K562 (cell line): Measurements from ENCODE around the gene NT5DC2. TPM values are rescaled to one million over a fixed set of nuclear protein-coding genes. Genes with fewer than 3 reads are reported as not detected.
A peak's percentile ranks its signal among the peaks of the same experiment; 100 is the strongest.

Experiments
- ATAC-seq: fragments of 200-7000 bp; cut with Tn5 transposase; 3 replicates; pipeline ENCODE4 v1.9.1; 2020; ENCODE audit warnings: moderate library complexity
- BruUV-seq: library from RNA; stranded (reverse); fragments of 400-500 nt; replicated peaks from 2 replicates; lab custom pipeline; 2021; lab: Mats Ljungman, UMichigan
- CTCF ChIA-PET: fragments of 300-600 bp; formaldehyde crosslinking; extraction: SDS; loops from one replicate; lab custom pipeline; 2021; ENCODE audit warnings: low intra/inter-chr PET ratio; lab: Yijun Ruan, JAX
- POLR2A ChIA-PET: fragments of 300-600, 350-650 bp; sonication (Branson Sonifier 250); formaldehyde crosslinking; extraction: SDS; loops from one replicate; lab custom pipeline; 2021; ENCODE audit warnings: antibody characterized with exemption, inconsistent platforms; lab: Yijun Ruan, JAX
- DNase-seq, 4 experiments: peaks; one replicate each; pipeline versions ENCODE4 v3.0.0 to v3.0.0-alpha.2; 2011 to 2018; ENCODE audit warnings: low spot score in 3 of 4, mixed read lengths in 3 of 4; ENCODE audit errors: extremely low read depth in 1 of 4
- FAIRE-seq: peaks from 2 replicates; lab custom pipeline; 2011; peaks lifted over from hg19 to GRCh38; lab: Jason Lieb, UNC
- H2AFZ ChIP-seq: 2 replicates; pipeline ENCODE4 v1.6.0; 2011; ENCODE audit warnings: low read depth, low read length, control low read depth, inconsistent platforms
- H3K27ac ChIP-seq: fragments of 200-600 bp; 3 replicates; pipeline ENCODE4 v1.8.0; 2011; ENCODE audit warnings: low read depth, mild to moderate bottlenecking, control low read depth, inconsistent platforms, low read length, moderate library complexity, mixed read lengths; ENCODE audit errors: extremely low read depth
- H3K27me3 ChIP-seq, 2 experiments: fragments of 300-600 bp in 1 of 2; 2 replicates in 1 of 2; 3 replicates in 1 of 2; pipeline versions ENCODE4 v1.6.0 to v1.8.0; 2011; ENCODE audit warnings: inconsistent platforms in 2 of 2, low read length in 2 of 2, mild to moderate bottlenecking in 1 of 2, mixed read lengths in 1 of 2, moderate library complexity in 1 of 2; ENCODE audit not compliant: control insufficient read depth in 2 of 2, insufficient read depth in 2 of 2
- H3K36me3 ChIP-seq: fragments of 300-600 bp; 3 replicates; pipeline ENCODE4 v1.8.0; 2011; ENCODE audit warnings: mild to moderate bottlenecking, low read length, inconsistent platforms; ENCODE audit not compliant: control insufficient read depth, insufficient read depth
- H3K4me1 ChIP-seq, 2 experiments: fragments of 200-600 bp in 1 of 2; replicated peaks in 1 of 2; 2 replicates in 1 of 2; 3 replicates in 1 of 2; pipeline versions ENCODE4 v1.5.1 to v1.8.0; 2011; ENCODE audit warnings: inconsistent platforms in 2 of 2, low read length in 2 of 2, mild to moderate bottlenecking in 1 of 2, mixed read lengths in 1 of 2, moderate library complexity in 1 of 2; ENCODE audit not compliant: control insufficient read depth in 2 of 2, insufficient read depth in 2 of 2
- H3K4me2 ChIP-seq: 2 replicates; pipeline ENCODE4 v1.6.1; 2011; ENCODE audit warnings: low read length, control low read depth, inconsistent platforms, mixed read lengths; ENCODE audit not compliant: insufficient read depth
- H3K4me3 ChIP-seq: fragments of 200-600 bp; sonication (generic), shearing (Covaris generic); 2 replicates; pipeline ENCODE4 v1.5.1; 2016; ENCODE audit warnings: control low read depth, inconsistent platforms
- H3K79me2 ChIP-seq: fragments of 200-600 bp; 3 replicates; pipeline ENCODE4 v1.8.0; 2011; ENCODE audit warnings: low read length, inconsistent platforms; ENCODE audit not compliant: control insufficient read depth, insufficient read depth
- H3K9ac ChIP-seq, 2 experiments: 2 replicates each; pipeline versions ENCODE4 v1.6.0 to v1.6.1; 2011; ENCODE audit warnings: low read depth in 2 of 2, low read length in 2 of 2, control low read depth in 1 of 2, inconsistent platforms in 1 of 2, mild to moderate bottlenecking in 1 of 2, mixed read lengths in 1 of 2; ENCODE audit not compliant: insufficient read depth in 1 of 2
- H3K9me1 ChIP-seq: one replicate; pipeline ENCODE4 v1.6.0; 2011; ENCODE audit warnings: inconsistent platforms, mild to moderate bottlenecking, low read length, moderate library complexity; ENCODE audit not compliant: control insufficient read depth, insufficient read depth
- H3K9me3 ChIP-seq: replicated peaks from 2 replicates; pipeline ENCODE4 v1.5.1; 2011; ENCODE audit warnings: low read depth, low read length, inconsistent platforms; ENCODE audit not compliant: control insufficient read depth, insufficient read depth
- H4K20me1 ChIP-seq: replicated peaks from 2 replicates; pipeline ENCODE4 v1.6.1; 2011; ENCODE audit warnings: low read length, inconsistent platforms, mixed read lengths; ENCODE audit not compliant: control insufficient read depth, insufficient read depth
- ATF7 ChIP-seq: fragments of 450-650 bp; IDR thresholded peaks from 2 replicates; pipeline ENCODE4 v1.7.1; 2014; ENCODE audit warnings: mild to moderate bottlenecking, moderate library complexity
- BRD9 ChIP-seq: fragments of 450-650 bp; IDR thresholded peaks from 2 replicates; pipeline ENCODE4 v1.6.1; 2018; ENCODE audit warnings: low read depth; ENCODE audit not compliant: partially characterized antibody
- CAMTA2 ChIP-seq: fragments of 250-450 bp; sonication (Bioruptor Pico); conservative IDR thresholded peaks from 2 replicates; pipeline ENCODE4 v1.5.1; 2022
- LCOR ChIP-seq: sonication (generic); formaldehyde crosslinking; IDR thresholded peaks from 2 replicates; pipeline ENCODE4 v1.8.0; 2022; ENCODE audit warnings: mild to moderate bottlenecking, missing genetic modification reagents
- MYC ChIP-seq, 2 experiments: fragments of 250-450 bp in 1 of 2; sonication (Bioruptor Pico) in 1 of 2; IDR thresholded peaks; 2 replicates each; pipeline versions ENCODE4 v1.5.1 to v1.6.1; 2012 to 2021; ENCODE audit warnings: low read depth in 2 of 2, borderline replicate concordance in 1 of 2, improper control_type of control experiment in 1 of 2, low read length in 1 of 2, mild to moderate bottlenecking in 1 of 2, moderate library complexity in 1 of 2
- MYNN ChIP-seq, 2 experiments: sonication (generic); formaldehyde crosslinking in 1 of 2; IDR thresholded peaks; 2 replicates each; pipeline versions ENCODE4 v1.5.0 to v1.6.1; 2016 to 2020; ENCODE audit warnings: antibody characterized with exemption in 1 of 2, missing genetic modification reagents in 1 of 2
- NCOA2 ChIP-seq, 2 experiments: fragments of 450-650 bp; IDR thresholded peaks; 2 replicates each; pipeline ENCODE4 v1.6.1; 2018; ENCODE audit warnings: mild to moderate bottlenecking in 2 of 2, moderate library complexity in 1 of 2; ENCODE audit not compliant: partially characterized antibody in 2 of 2
- POLR3A ChIP-seq: IDR thresholded peaks from 2 replicates; pipeline ENCODE4 v1.6.1; 2011; ENCODE audit warnings: borderline replicate concordance, mild to moderate bottlenecking, moderate library complexity; ENCODE audit not compliant: insufficient read length, insufficient read depth; ENCODE audit errors: extremely low read depth
- SLC30A9 ChIP-seq: fragments of 250-450 bp; sonication (Bioruptor Pico); IDR thresholded peaks from 2 replicates; pipeline ENCODE4 v1.8.0; 2022; ENCODE audit warnings: mild to moderate bottlenecking, moderate library complexity
- TAF7 ChIP-seq: fragments of 450-650 bp; IDR thresholded peaks from 2 replicates; pipeline ENCODE4 v1.6.1; 2016; ENCODE audit warnings: missing genetic modification characterization, missing compliant biosample characterization
- ZFX ChIP-seq: sonication (generic); formaldehyde crosslinking; IDR thresholded peaks from 2 replicates; pipeline ENCODE4 v1.8.0; 2022; ENCODE audit warnings: mild to moderate bottlenecking, missing genetic modification reagents, moderate library complexity
- WGBS: fragments of 100-300 bp; shearing (Covaris generic); methylation state at CpG from one replicate; pipeline ENCODE4 v1.1.6; 2016; ENCODE audit warnings: low coverage, mixed read lengths; ENCODE audit not compliant: insufficient coverage; ENCODE audit errors: missing lambda C conversion rate; 5-methylcytosine and 5-hydroxymethylcytosine counted together
- in situ Hi-C: fragments of 300-500 bp; cut with MboI; formaldehyde crosslinking; loops from 4 replicates; pipeline ENCODE4 v1.15.0; 2018; ENCODE audit warnings: inconsistent platforms, mixed read lengths
- intact Hi-C: fragments of 100-400 bp; cut with micrococcal nuclease; formaldehyde crosslinking; loops from 2 replicates; pipeline ENCODE4 v1.14.2; 2022
- polyA plus RNA-seq, 8 experiments: library from polyadenylated mRNA; depleted of rRNA in 4 of 8; stranded (reverse) in 5 of 8; unstranded in 3 of 8; fragments of >200 nt; fragmentation: Nextera tagmentation in 2 of 8; fragmentation: Illumina TruSeq in 1 of 8; extraction: Ambion mirVana in 2 of 8; extraction: Trizol in 1 of 8; gene quantifications; 2 replicates each; pipeline versions ENCODE4 v1.2.1 to v1.2.3, GENCODE V29; 2011 to 2014; ENCODE audit warnings: inconsistent platforms in 1 of 8, missing spikeins in 1 of 8
- total RNA-seq, 7 experiments: library from RNA; depleted of rRNA in 6 of 7; stranded (reverse); fragments of >200 nt in 6 of 7; fragmentation: Illumina TruSeq in 2 of 7; extraction: Trizol in 2 of 7; gene quantifications; 2 replicates each; pipeline versions ENCODE4 v1.2.1 to v1.2.3, GENCODE V29; 2011 to 2021; ENCODE audit warnings: low replicate concordance in 1 of 7
- TF ChIP-seq, protein P1 (sequence below): sonication (generic); formaldehyde crosslinking; IDR thresholded peaks from 2 replicates; pipeline ENCODE4 v1.8.1; 2023; ENCODE audit warnings: mild to moderate bottlenecking, missing genetic modification reagents
- TF ChIP-seq, protein P2 (sequence below): fragments of 450-650 bp; IDR thresholded peaks from 2 replicates; pipeline ENCODE4 v1.6.1; 2016; ENCODE audit warnings: low read depth, mild to moderate bottlenecking, moderate library complexity
- TF ChIP-seq, protein P3 (sequence below): IDR thresholded peaks from 2 replicates; pipeline ENCODE4 v1.6.1; 2011; ENCODE audit warnings: borderline replicate concordance, low read depth, mild to moderate bottlenecking, moderate library complexity, low read length; ENCODE audit not compliant: insufficient read depth, poor library complexity, severe bottlenecking

The NT5DC2 gene
- total and polyA plus RNA-seq, 9 of the 15 experiments (the other 6 are each of a cell fraction or from before 2014, with no cell fraction given) = 25.6 to 168 (median 122) TPM

DNA sequence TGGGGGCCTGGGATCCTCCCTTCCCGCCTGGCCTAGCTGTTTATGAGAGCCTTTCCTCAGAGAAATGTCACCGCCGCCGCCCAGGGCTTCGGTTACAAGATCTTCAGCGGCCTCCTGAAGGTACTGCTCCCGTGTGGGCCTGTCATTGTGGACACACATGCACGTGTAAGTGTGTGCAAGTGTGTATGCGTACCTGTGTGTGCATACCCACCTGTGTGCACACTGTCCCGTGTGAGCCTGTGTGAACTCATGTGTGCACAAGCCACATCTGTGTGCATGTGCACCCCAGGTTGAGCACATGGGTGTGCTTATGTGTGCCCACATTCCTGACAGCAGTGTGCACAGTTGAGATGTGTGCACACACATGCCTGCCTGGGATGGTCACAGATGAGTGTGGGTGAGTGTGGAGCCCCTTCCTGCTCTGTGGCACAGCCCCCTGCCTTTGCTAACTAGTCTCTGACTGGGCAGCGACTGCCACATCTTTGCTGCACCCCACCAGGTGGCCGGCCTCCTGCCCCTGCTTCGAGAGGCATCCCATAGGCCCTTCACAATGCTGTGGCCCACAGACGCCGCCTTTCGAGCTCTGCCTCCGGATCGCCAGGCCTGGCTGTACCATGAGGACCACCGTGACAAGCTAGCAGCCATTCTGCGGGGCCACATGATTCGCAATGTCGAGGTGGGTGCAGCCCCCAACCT is 14.1 kb downstream of the NT5DC2 start (continued):
- no peak for TF ChIP-seq MYC (IDR thresholded peaks at IDR 0.05; ENCODE audit: low read depth, low read length)
- no peak for TF ChIP-seq MYC (CRISPR knock-in tag; IDR thresholded peaks at IDR 0.05; ENCODE audit: borderline replicate concordance, low read depth)
- no peak for TF ChIP-seq MYNN (IDR thresholded peaks at IDR 0.05)
- TF ChIP-seq MYNN (CRISPR knock-in tag; IDR thresholded peaks at IDR 0.05) = no peak
- TF ChIP-seq, protein P1, sequence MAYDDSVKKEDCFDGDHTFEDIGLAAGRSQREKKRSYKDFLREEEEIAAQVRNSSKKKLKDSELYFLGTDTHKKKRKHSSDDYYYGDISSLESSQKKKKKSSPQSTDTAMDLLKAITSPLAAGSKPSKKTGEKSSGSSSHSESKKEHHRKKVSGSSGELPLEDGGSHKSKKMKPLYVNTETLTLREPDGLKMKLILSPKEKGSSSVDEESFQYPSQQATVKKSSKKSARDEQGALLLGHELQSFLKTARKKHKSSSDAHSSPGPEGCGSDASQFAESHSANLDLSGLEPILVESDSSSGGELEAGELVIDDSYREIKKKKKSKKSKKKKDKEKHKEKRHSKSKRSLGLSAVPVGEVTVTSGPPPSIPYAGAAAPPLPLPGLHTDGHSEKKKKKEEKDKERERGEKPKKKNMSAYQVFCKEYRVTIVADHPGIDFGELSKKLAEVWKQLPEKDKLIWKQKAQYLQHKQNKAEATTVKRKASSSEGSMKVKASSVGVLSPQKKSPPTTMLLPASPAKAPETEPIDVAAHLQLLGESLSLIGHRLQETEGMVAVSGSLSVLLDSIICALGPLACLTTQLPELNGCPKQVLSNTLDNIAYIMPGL = no peak

DNA sequence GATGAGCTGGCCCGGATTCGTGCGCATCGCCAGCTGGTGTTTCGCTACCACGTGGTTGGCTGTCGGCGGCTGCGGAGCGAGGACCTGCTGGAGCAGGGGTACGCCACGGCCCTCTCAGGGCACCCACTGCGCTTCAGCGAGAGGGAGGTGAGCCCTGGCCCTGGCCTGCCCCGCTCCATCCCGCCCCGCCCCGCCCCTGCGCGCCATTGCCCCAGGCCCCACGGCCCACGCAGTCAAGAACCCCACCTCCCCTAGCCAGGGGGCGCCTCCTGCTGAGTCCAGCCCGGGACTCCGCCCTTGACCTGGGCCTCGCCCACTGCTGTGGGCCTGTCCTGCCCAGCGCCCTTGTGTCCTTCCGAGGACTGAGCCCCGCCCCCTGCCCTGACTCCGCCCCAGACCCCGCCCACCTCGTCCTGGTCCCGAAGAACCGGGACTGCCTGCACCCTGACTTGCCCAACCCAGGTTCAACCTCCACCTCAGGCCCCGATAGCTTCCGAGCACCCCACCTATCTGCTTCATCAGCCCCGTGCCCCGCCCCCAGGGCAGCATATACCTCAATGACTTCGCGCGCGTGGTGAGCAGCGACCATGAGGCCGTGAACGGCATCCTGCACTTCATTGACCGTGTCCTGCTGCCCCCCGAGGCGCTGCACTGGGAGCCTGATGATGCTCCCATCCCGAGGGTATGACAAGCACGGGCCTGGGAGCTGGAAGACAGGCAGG is 14.8 kb downstream of the NT5DC2 start:
- DNase-seq (peak; percentile 85 to 97 (median 96)), FAIRE-seq (peak; percentile 63), ATAC-seq (peak; percentile 97)
- H3K9ac ChIP-seq = peak overlapping the region; percentile 31 to 82; a peak in 3 of 4 replicates
- H3K9me1 ChIP-seq = no peaks in the 10 kb centered on the region
- H3K4me2 ChIP-seq = peak overlapping the region; percentile 59
- H3K36me3 ChIP-seq = peaks cover 5% of the 10 kb centered on the region; the same call in 1 of the 3 replicates
- peaks cover 0 to 2% of the 10 kb centered on the region in 2 experiments; a peak in 1 of 5 replicates for H3K27me3 ChIP-seq
- ChIA-PET CTCF (no interaction called here), POLR2A (no interaction called here)
- in situ Hi-C loops (no loop called here), intact Hi-C loops (no loop called here)
- WGBS = 13% methylated on average over 25 of the region's 50 CpGs
- no peaks in the 10 kb centered on the region for H3K79me2 ChIP-seq
- BruUV-seq = no TSS peak
- H3K9me3 ChIP-seq = no peaks in the 10 kb centered on the region
- peak overlapping the region; percentile 11 for H3K4me3 ChIP-seq
- H3K27ac ChIP-seq = peak overlapping the region; percentile 6; the same call in 2 of the 3 replicates
- peak overlapping the region; percentile 94 for H2AFZ ChIP-seq
- H3K4me1 ChIP-seq = peaks cover 12 to 61% of the 10 kb centered on the region in 2 experiments; a peak in 4 of 5 replicates
- H4K20me1 ChIP-seq = no peaks in the 10 kb centered on the region
- no peak for TF ChIP-seq CAMTA2 (CRISPR knock-in tag)
- no peak for TF ChIP-seq ATF7
- no peak for TF ChIP-seq TAF7 (tag)
- no peak for TF ChIP-seq NCOA2 (IDR thresholded peaks at IDR 0.05; ENCODE audit: partially characterized antibody in 2 of 2)
- no peak for TF ChIP-seq BRD9
- no peak for TF ChIP-seq LCOR
- TF ChIP-seq POLR3A = no peak
- TF ChIP-seq, protein P2, sequence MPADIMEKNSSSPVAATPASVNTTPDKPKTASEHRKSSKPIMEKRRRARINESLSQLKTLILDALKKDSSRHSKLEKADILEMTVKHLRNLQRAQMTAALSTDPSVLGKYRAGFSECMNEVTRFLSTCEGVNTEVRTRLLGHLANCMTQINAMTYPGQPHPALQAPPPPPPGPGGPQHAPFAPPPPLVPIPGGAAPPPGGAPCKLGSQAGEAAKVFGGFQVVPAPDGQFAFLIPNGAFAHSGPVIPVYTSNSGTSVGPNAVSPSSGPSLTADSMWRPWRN = no peak
- no peak for TF ChIP-seq SLC30A9 (CRISPR knock-in tag)
- TF ChIP-seq ZFX (CRISPR knock-in tag) = peak; percentile 53
- TF ChIP-seq, protein P3, sequence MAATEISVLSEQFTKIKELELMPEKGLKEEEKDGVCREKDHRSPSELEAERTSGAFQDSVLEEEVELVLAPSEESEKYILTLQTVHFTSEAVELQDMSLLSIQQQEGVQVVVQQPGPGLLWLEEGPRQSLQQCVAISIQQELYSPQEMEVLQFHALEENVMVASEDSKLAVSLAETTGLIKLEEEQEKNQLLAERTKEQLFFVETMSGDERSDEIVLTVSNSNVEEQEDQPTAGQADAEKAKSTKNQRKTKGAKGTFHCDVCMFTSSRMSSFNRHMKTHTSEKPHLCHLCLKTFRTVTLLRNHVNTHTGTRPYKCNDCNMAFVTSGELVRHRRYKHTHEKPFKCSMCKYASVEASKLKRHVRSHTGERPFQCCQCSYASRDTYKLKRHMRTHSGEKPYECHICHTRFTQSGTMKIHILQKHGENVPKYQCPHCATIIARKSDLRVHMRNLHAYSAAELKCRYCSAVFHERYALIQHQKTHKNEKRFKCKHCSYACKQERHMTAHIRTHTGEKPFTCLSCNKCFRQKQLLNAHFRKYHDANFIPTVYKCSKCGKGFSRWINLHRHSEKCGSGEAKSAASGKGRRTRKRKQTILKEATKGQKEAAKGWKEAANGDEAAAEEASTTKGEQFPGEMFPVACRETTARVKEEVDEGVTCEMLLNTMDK = peak; percentile 57
